ENCODE results near the gene PSKH1.

Gene PSKH1

GRCh38 chr16:67892899-67893742 is at the start of gene PSKH1:
PSKH1 (plus strand) TSS chr16:67893254; CDS start chr16:67908750, 15,496 bp downstream.
- Histone ChIP-seq H3K4me3 (ENCODE audit: low read depth, low read length) (peak within 1 kb of the TSS; percentile 86), H3K36me3 (replicated peaks) (no peaks in the 10 kb centered on the region), H3K27me3 (replicated peaks) (no peaks in the 10 kb centered on the region), H3K27ac (peak within 1 kb of the TSS; percentile 85)
- TF ChIP-seq CTCF (IDR thresholded peaks at IDR 0.05; ENCODE audit: low read depth, low read length, missing control alignments) = no peak
- in situ Hi-C loops (cut with HindIII; ENCODE audit: low pct_ligation_motif_present, low sequenced_read_pairs) = no loop called here
- DNase-seq = peak; percentile 96

GRCh38 chr16:67843343-67843765 is 49.7 kb upstream of the PSKH1 start:
- in situ Hi-C loops (cut with HindIII; ENCODE audit: low pct_ligation_motif_present, low sequenced_read_pairs) = no loop called here
- Histone ChIP-seq H3K4me3 (ENCODE audit: low read depth, low read length) (peak overlapping the region; percentile 95), H3K27me3 (replicated peaks) (no peaks in the 10 kb centered on the region), H3K36me3 (replicated peaks) (no peaks in the 10 kb centered on the region), H3K27ac (peak overlapping the region; percentile 96)
- no peak for TF ChIP-seq CTCF (IDR thresholded peaks at IDR 0.05; ENCODE audit: low read depth, low read length, missing control alignments)
- no peak for DNase-seq

- no peak for TF ChIP-seq CTCF (IDR thresholded peaks at IDR 0.05; ENCODE audit: low read depth, low read length, missing control alignments)
- Histone ChIP-seq H3K27ac (no peak overlapping the region), H3K36me3 (replicated peaks) (no peaks in the 10 kb centered on the region), H3K4me3 (ENCODE audit: low read depth, low read length) (no peak overlapping the region), H3K27me3 (replicated peaks) (no peaks in the 10 kb centered on the region)
- in situ Hi-C loops (cut with HindIII; ENCODE audit: low pct_ligation_motif_present, low sequenced_read_pairs) = no loop called here
- DNase-seq = no peak
These were observed 48.6 kb upstream of the PSKH1 start for GRCh38 chr16:67844497-67844896.

- DNase-seq = no peak
- no peak for TF ChIP-seq CTCF (IDR thresholded peaks at IDR 0.05; ENCODE audit: low read depth, low read length, missing control alignments)
These were observed 47.6 kb upstream of the PSKH1 start for GRCh38 chr16:67845291-67846062.

GRCh38 chr16:67846063-67846319 is 47.1 kb upstream of the PSKH1 start:
- Histone ChIP-seq H3K4me3 (ENCODE audit: low read depth, low read length) (peak overlapping the region; percentile 91), H3K36me3 (replicated peaks) (no peaks in the 10 kb centered on the region), H3K27me3 (replicated peaks) (no peaks in the 10 kb centered on the region), H3K27ac (peak overlapping the region; percentile 83)
- in situ Hi-C loops (cut with HindIII; ENCODE audit: low pct_ligation_motif_present, low sequenced_read_pairs) = no loop called here
- DNase-seq = no peak
- no peak for TF ChIP-seq CTCF (IDR thresholded peaks at IDR 0.05; ENCODE audit: low read depth, low read length, missing control alignments)

More at GRCh38 chr16:67845291-67846062, 47.6 kb upstream of the PSKH1 start:
- in situ Hi-C loops (cut with HindIII; ENCODE audit: low pct_ligation_motif_present, low sequenced_read_pairs) = no loop called here
- Histone ChIP-seq H3K27ac (peak overlapping the region; percentile 83), H3K4me3 (ENCODE audit: low read depth, low read length) (peak overlapping the region; percentile 91), H3K36me3 (replicated peaks) (no peaks in the 10 kb centered on the region), H3K27me3 (replicated peaks) (no peaks in the 10 kb centered on the region)

Measured in brain microvascular endothelial cell (primary cell).